BLaER1 (cell line): ENCODE data around the gene ARHGAP26.
"Not testable (repeated sequence)": the region's sequence is repeated elsewhere in the genome, so short reads cannot be mapped to it uniquely, and the experiment has no call there.

ENCODE experiments used
- H3K27ac ChIP-seq: shearing (Covaris generic); formaldehyde crosslinking; 2 replicates; pipeline ENCODE4 v1.8.1; 2022
- H3K27me3 ChIP-seq: shearing (Covaris generic); formaldehyde crosslinking; 2 replicates; pipeline ENCODE4 v1.8.1; 2022
- H3K36me3 ChIP-seq: shearing (Covaris generic); formaldehyde crosslinking; 2 replicates; pipeline ENCODE4 v1.8.1; 2022
- H3K4me1 ChIP-seq: shearing (Covaris generic); formaldehyde crosslinking; 2 replicates; pipeline ENCODE4 v1.8.1; 2022
- H3K4me2 ChIP-seq: shearing (Covaris generic); formaldehyde crosslinking; 2 replicates; pipeline ENCODE4 v1.8.1; 2022
- H3K4me3 ChIP-seq: shearing (Covaris generic); formaldehyde crosslinking; 2 replicates; pipeline ENCODE4 v1.8.1; 2022
- H3K9ac ChIP-seq: shearing (Covaris generic); formaldehyde crosslinking; 2 replicates; pipeline ENCODE4 v1.8.1; 2022
- H3K9me3 ChIP-seq: shearing (Covaris generic); formaldehyde crosslinking; 2 replicates; pipeline ENCODE4 v1.8.1; 2022
- H4K20me1 ChIP-seq: shearing (Covaris generic); formaldehyde crosslinking; 2 replicates; pipeline ENCODE4 v1.8.1; 2022
- Cebpa-rat ChIP-seq: shearing (Covaris generic); IDR thresholded peaks from 2 replicates; pipeline ENCODE4 v1.8.1; 2022

The ARHGAP26 gene

DNA sequence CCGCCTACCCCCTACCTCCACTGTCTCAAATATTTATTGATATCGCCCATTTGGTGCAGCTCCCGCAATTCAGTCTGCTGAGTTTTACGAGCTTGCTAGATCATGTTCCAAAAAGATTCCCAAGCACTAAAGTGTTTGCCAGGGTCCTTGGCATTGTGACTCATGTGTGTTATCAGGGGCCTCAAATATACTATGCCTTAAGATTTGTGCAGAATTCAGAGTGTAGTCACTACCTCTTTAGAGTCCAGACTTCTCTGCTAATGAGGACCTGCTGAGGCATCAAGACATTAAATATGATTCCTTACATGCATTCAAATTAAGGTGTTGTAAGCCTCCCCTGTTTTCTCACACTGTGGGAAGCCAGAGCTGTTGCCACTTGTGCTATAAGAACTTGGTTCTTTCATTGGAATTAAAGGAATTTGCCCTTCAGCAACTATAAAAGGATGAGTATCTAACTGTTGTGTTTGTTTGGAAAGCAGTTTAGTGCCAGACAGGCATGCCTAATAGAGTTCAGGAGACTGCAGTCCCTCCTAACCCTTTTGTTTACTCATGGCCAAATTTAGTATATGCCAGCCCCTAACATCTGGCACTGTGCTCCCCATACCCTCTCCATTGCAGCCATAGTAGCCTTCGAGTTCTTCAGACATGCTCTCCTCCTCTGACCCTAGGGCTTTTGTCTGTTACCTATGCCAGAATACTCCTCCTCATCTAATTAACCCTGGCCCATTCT lies 316.9 kb downstream of the ARHGAP26 start:
- Histone ChIP-seq H3K9me3 (no peaks in the 10 kb centered on the region), H3K36me3 (0 out of 2 replicates have a peak, but pooled peaks cover 5% of the 10 kb centered on the region), H3K27ac (no peak overlapping the region), H3K4me2 (no peak overlapping the region), H3K4me3 (no peak overlapping the region), H3K27me3 (no peaks in the 10 kb centered on the region), H3K9ac (no peak overlapping the region), H3K4me1 (no peaks in the 10 kb centered on the region), H4K20me1 (no peaks in the 10 kb centered on the region)
- TF ChIP-seq Cebpa-rat, result no peak

- H3K4me3 ChIP-seq, H3K9me3 ChIP-seq, H3K27me3 ChIP-seq, H3K36me3 ChIP-seq, H4K20me1 ChIP-seq, H3K9ac ChIP-seq, H3K4me1 ChIP-seq, H3K27ac ChIP-seq, H3K4me2 ChIP-seq: not testable (repeated sequence)
Measured at GRCh38 chr5:143088702-143089101, 318.5 kb downstream of the ARHGAP26 start.

- not testable (repeated sequence) for H3K4me3 ChIP-seq, H3K27me3 ChIP-seq, H3K36me3 ChIP-seq, H4K20me1 ChIP-seq, H3K4me2 ChIP-seq, H3K9ac ChIP-seq, H3K4me1 ChIP-seq, H3K9me3 ChIP-seq, H3K27ac ChIP-seq
Measured at GRCh38 chr5:143090044-143090443, 319.9 kb downstream of the ARHGAP26 start.

GRCh38 chr5:143092711-143093451 lies 322.7 kb downstream of the ARHGAP26 start:
- H3K9me3 ChIP-seq, result not testable (repeated sequence)

DNA sequence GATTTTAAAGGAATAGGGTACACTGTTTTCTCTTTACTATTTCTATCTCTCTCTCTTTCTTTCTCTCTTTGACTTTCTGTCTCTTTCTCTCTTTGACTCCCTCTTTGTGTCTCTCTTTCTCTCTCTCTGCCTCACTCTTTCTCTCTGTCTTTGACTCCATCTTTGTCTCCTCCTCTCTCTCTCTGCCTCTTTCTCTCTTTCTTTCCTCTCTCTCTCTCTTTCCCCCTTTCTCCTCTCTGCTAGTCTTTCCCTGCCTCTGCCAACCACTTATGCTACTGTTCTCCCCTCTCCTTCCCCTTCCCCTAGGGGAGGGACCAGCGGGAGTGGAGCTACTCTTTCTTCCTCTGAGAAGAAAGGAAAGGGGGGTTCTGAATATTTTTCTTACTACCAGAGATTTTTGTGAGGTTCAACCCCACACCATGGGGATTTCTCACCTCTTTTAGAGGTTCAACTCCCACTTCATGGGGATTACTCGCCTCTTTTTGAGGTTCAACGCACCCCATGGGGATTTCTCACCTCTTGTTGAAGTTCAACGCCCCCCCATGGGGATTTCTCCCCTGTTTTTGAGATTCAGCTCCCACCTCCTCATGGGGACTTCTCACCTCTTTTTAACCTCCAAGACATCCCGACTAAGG lies 323.4 kb downstream of the ARHGAP26 start:
- H3K27ac ChIP-seq, result no peak overlapping the region
- no peaks in the 10 kb centered on the region for H3K9me3 ChIP-seq
- H3K27me3 ChIP-seq, result no peaks in the 10 kb centered on the region
- H3K9ac ChIP-seq, result no peak overlapping the region
- H4K20me1 ChIP-seq, result no peaks in the 10 kb centered on the region
- no peak overlapping the region for H3K4me3 ChIP-seq
- TF ChIP-seq Cebpa-rat, result no peak
- H3K36me3 ChIP-seq, result no peaks in the 10 kb centered on the region
- no peaks in the 10 kb centered on the region for H3K4me1 ChIP-seq
- no peak overlapping the region for H3K4me2 ChIP-seq

More at GRCh38 chr5:143092711-143093451, 322.7 kb downstream of the ARHGAP26 start:
- H3K27ac ChIP-seq, H3K36me3 ChIP-seq, H3K4me1 ChIP-seq, H4K20me1 ChIP-seq, H3K4me3 ChIP-seq, H3K9ac ChIP-seq, H3K4me2 ChIP-seq, H3K27me3 ChIP-seq: not testable (repeated sequence)

DNA sequence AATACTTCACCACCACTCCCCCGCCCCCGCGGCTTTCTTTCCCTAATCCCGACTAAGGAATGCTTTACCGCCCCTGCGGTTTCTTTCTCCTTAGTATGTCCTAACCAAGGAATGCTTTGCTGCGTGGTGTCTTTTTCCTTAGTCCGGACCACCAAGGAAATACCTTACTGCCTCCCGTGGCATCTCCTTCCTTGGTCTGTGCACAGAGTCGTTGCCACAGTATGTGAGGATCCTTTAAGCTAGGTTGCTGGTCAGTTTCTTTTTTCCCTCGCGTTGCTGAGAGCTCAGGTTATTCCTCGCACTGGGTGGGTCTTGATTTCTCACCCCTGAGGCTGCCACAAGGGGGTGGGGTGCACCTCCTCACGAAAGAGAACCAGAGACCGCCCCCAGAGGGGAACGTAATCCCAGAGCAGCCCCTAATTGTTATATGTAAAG lies 323.9 kb downstream of the ARHGAP26 start:
- no peaks in the 10 kb centered on the region for H3K4me1 ChIP-seq
- H3K27ac ChIP-seq, result no peak overlapping the region
- H3K9me3 ChIP-seq, result no peaks in the 10 kb centered on the region
- H3K9ac ChIP-seq, result no peak overlapping the region
- H3K4me3 ChIP-seq, result no peak overlapping the region
- no peaks in the 10 kb centered on the region for H4K20me1 ChIP-seq
- H3K4me2 ChIP-seq, result no peak overlapping the region
- H3K36me3 ChIP-seq, result no peaks in the 10 kb centered on the region
- TF ChIP-seq Cebpa-rat, result no peak
- H3K27me3 ChIP-seq, result no peaks in the 10 kb centered on the region

DNA sequence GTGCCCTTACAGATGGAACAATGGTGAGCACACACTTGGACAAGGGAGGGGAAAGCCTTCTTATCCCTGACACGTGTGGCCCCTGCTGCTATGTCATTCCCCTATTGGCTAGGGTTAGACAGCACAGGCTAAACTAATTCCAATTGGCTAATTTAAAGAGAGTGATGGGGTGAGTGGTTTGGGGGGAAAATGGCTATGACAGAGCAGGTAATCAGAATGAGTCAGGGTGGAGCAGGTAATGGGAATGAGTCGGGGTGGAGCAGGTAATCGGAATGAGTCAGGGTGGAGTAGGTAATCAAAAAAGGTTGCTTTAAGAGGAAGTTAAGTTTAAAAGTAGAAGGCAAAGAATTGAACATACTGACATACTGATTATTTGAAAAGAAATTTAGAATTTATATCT lies 324.4 kb downstream of the ARHGAP26 start:
- not testable (repeated sequence) for H3K4me1 ChIP-seq, H3K4me3 ChIP-seq, H3K9me3 ChIP-seq, H3K27ac ChIP-seq, H4K20me1 ChIP-seq, H3K36me3 ChIP-seq, H3K4me2 ChIP-seq, H3K27me3 ChIP-seq, H3K9ac ChIP-seq

DNA sequence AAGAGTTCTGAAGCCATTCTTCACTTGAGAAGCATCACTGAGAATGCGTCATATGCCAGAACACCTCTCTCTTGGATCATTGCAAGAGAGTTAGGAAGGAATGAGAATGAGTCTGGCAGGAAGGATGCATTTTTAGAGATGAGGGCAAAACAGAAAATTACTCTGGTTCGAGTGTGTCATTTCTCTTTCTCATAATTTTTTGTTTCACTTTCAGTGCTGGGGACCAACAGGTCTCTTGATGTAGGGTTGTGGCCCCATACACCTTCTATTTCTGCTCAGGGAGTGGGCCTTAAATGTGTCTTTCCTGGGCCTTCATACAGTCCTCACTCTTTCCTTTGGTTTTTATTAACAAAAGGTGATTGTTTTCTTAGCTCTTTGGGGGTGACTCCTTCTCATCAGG lies 330.9 kb downstream of the ARHGAP26 start:
- Histone ChIP-seq H3K4me2 (peak overlapping the region; percentile 51), H3K36me3 (no peaks in the 10 kb centered on the region), H3K4me1 (peaks cover 18% of the 10 kb centered on the region), H3K9ac (no peak overlapping the region), H3K27ac (no peak overlapping the region), H3K4me3 (no peak overlapping the region), H3K27me3 (no peaks in the 10 kb centered on the region), H3K9me3 (no peaks in the 10 kb centered on the region), H4K20me1 (no peaks in the 10 kb centered on the region)
- TF ChIP-seq Cebpa-rat, result no peak

DNA sequence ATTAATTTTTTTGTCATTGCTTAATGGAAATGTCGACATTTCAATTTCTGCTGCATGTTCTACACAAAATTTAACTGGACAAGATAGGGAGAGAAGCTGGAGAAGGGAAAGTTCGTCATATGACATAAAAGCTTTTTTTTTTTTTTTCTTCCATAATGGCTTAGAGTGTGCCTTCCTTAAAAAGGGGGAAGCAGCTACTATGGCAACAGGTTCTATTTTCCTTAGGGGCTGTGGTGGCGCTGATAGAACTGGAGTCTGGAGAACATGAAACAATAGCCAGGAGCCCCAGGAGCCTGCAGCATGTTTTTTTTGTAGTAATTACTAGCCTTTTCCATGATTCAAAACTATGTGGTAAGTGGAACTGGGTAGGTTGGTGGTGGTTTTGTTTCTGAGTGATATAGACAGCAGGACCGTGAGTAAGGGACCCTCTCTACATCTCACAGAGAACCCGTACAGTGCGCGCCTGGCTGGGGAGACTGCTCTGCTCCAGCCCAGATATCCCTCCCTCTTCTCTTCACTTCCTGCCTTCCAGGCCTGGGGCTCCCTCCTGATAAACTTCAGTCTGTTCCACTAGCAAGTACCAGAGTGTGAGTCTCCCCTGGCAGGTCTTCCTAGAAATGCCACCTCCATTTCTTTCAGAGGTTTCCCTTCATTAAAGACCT lies 331.7 kb downstream of the ARHGAP26 start:
- Histone ChIP-seq H3K4me2 (peak overlapping the region; percentile 51), H3K27ac (0 out of 2 replicates have a peak overlapping the region, but pooled peaks have one; percentile 18), H3K4me1 (peaks cover 18% of the 10 kb centered on the region), H3K4me3 (no peak overlapping the region), H3K27me3 (no peaks in the 10 kb centered on the region), H3K9ac (no peak overlapping the region), H4K20me1 (no peaks in the 10 kb centered on the region), H3K36me3 (no peaks in the 10 kb centered on the region), H3K9me3 (no peaks in the 10 kb centered on the region)
- no peak for TF ChIP-seq Cebpa-rat

DNA sequence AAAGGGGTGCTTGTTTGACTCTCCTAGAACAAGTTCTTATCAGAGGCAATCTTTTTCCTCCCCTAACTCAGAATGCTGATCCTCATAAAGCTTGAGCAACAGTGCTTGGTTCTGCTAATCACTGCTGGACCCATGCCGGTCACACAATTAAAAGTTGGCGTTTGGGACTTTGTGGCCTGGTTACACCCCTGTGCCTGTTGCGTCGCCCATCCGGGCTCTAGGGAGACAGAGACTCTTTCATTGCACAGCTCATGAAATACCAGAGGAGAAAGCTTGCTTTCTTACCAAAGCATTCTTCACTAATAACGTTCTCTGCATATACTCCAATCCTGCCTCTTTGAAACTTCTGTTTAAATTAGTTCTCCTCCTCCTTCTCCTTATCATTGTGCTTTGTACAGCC lies 332.2 kb downstream of the ARHGAP26 start:
- Histone ChIP-seq H3K4me1 (peaks cover 18% of the 10 kb centered on the region), H3K36me3 (no peaks in the 10 kb centered on the region), H4K20me1 (no peaks in the 10 kb centered on the region), H3K9ac (no peak overlapping the region), H3K27ac (0 out of 2 replicates have a peak overlapping the region, but pooled peaks have one; percentile 18), H3K9me3 (no peaks in the 10 kb centered on the region), H3K4me2 (no peak overlapping the region), H3K4me3 (no peak overlapping the region), H3K27me3 (no peaks in the 10 kb centered on the region)
- TF ChIP-seq Cebpa-rat, result no peak
